T1000 (cell line): ENCODE results near the gene CDCA5.
A peak's percentile ranks its signal among the peaks of the same experiment; 100 is the strongest.
"Not testable (repeated sequence)": the region's sequence is repeated elsewhere in the genome, so short reads cannot be mapped to it uniquely, and the experiment has no call there.

Source experiments
- DNase-seq: peaks from one replicate; lab custom pipeline; 2025; ENCODE audit warnings: mixed read lengths; lab: John Stamatoyannopoulos, UW

CDCA5 gene

GRCh38 chr11:65118891-65119669 lies 35.2 kb upstream of the CDCA5 start:
- DNase-seq: not testable (repeated sequence)

- no peak for DNase-seq
These were observed 34.4 kb upstream of the CDCA5 start for GRCh38 chr11:65118097-65118837.

DNA sequence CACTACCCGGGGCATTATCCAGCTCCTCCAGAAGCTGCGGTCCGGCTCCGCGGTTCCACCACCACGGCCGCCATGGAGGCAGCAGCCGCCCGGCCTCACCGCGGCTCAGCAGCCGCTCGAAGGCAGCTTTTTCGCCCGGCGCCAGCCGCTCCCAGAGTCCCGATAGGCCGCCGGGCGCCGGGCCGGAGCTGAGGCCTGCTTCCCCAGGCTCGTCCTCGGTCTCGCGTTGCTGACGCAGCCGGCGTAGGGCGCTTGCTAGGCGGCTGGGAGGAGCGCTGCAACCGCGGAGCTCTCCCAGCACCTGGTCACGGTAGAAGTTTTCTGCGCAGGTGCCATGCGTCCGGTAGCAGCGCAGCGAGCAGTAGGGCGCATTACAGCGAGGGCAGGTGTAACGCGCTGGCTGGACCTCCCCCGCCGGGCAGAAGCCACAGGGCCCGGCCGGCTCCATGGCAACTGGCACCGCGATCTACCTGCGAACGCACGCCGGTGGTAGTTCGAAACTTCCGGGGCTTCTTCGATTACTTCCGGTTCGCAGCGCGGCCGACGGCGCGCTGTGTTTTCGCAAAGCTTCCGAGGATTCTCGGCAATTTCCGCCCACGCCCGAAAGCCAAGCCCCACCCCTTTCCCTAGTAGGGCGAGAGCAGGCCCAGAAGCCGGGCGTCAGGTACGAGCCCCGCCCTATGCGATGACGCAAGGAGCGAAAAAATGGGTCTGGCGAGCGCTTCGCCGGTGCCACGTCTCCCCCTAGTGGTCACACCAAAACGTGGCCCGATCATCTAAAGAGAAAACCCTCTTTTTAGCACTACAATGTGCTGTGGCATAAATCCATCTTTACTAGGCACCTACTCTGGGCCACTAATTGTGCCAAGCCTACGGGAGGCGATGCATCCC lies 33.6 kb upstream of the CDCA5 start, which contains the start of gene ZNHIT2:
TSS of gene ZNHIT2 (minus strand) at position 496 of the 891 bp plus-strand sequence. CDS start at position 448, 48 bp downstream.
- DNase-seq: peak; percentile 99

DNA sequence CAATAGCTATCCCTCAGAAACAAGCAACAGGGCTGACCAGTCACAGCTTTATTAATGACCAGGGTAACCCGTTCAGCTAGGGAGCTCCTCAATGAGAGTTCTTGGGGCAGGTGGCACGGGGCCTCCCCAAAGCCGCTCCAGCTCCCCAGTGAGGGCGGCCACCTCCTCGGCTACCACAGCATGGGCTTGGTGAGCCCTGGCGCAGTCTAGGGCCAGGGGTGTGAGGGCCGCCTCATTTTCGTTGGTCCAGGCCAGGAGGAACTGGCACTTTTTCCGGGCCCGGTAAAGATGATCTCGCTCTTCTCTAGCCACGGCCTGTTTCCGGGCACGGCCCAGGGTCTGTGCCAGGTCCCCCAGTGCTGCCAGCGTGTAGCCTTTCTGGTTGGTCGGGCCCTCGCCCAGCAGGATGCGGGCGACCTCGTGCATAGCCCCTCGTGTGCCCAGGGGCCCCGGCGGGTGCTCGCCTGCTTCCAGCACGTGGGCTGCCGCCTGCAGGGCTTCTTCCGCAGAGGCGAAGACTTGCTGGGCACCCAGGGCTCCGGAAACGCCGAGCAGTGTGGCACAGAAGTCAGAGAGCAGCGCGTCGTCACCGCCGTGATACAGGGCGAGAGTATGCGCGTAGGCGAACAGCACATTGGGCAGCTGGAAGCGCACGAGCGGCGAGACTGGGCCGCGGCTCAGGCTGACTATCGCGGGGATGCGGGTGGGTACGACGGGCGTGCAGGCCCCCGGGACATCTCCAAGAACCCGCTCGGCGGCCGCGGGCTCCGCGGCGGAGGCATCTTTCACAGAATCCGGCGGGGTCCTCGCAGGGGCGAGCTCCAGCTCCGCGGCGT lies 32.7 kb upstream of the CDCA5 start:
- no peak for DNase-seq

- DNase-seq: no peak
These were observed 31.7 kb upstream of the CDCA5 start for GRCh38 chr11:65115361-65116082.

DNA sequence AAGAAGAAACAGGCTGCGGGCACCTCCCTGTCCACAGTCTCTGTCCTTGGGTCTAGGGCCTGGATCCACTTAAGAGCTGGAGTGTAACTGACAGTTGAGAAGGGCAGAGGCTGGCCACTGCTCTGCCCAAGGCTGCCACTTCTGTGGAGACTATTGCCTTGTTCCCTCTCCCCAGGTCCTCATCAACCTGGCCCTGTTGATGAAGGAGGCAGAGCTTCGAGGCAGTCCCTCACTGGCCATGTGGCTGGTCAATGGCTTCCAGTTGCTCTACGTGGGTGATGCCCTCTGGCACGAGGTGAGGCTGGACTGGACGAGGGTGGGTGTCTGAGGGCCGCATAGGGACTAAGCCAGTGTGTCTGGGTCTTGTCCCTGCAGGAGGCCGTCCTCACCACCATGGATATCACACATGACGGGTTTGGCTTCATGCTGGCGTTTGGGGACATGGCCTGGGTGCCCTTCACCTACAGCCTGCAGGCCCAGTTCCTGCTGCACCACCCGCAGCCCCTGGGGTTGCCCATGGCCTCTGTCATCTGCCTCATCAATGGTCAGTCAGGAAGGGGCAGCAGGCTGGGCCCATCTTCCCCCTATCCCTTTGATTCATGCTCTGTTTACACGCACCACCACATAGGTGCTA lies 30.8 kb upstream of the CDCA5 start:
- no peak for DNase-seq

DNA sequence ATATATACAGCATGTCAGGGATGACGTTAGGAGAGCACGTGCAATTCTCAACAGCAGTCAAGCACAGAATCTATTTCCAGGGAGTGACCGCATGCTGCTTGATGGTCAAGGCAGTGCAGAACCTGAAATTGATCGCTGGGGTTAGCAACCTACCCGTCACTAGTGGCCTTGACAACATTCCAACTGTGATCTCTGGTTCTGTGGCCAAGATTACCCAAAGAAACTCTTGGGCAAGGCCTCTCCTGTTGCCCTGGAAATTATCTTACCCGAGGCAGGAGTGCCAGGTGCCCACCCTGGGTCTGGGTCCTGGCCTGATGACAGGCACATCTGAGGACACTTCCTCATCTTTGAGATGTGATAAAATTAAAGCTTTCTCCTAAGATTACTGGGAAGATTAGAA lies 30.0 kb upstream of the CDCA5 start:
- DNase-seq: no peak

DNA sequence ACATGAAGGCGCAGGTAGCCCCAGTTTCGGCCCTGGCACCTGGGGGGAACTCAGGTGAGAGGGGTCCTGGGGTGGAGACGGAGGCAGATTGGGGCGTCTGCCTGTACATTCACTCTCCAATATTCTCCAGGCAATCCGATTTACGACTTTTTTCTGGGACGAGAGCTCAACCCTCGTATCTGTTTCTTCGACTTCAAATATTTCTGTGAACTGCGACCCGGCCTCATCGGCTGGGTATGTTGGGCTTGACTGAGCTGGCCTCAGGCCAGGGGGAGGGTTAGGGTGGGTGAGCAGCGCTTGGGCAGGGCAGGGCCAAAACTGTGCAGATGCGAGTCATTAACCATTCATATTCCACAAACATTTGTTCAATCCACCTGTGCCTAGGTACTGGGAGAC lies 29.5 kb upstream of the CDCA5 start:
- DNase-seq: no peak

DNA sequence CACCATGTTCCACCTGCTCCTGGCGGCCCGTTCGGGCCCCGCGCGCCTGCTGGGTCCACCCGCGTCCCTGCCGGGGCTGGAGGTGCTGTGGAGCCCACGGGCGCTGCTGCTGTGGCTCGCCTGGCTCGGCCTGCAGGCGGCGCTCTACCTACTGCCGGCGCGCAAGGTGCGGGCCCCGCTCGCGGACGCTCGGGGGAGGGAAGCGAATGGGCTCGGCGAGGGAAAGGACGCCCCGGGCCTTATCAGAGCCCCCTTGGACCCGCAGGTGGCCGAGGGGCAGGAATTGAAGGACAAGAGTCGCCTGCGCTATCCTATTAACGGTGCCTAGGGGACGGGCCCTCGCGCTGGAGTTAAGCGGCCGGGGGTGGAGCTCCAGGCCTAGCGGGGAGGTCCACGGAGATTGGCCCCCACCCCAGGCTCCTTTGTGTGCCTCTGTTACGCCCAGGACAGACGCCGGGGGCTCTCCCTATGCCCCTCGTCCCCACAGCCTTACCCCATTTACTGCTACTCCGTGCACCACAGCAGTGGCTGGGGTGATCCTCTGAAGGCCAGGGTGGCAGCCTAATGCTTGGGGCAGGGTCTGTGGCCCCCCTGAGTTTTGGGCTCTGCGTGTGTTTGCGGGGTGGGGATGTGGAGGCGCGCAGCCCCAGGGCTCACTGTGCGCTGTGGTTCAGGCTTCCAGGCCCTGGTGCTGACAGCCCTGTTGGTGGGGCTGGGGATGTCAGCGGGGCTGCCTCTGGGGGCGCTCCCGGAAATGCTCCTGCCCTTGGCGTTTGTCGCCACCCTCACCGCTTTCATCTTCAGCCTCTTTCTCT lies 28.9 kb upstream of the CDCA5 start:
- DNase-seq: no peak

- DNase-seq: peak; percentile 84
These were observed 28.1 kb upstream of the CDCA5 start, which contains the start of gene TM7SF2 for GRCh38 chr11:65111744-65112545. Gene TM7SF2, plus strand, starts transcription at chr11:65111872. Its CDS starts 144 bp downstream, at chr11:65112016.

- DNase-seq: no peak
These were observed 27.4 kb upstream of the CDCA5 start for GRCh38 chr11:65111159-65111743.

GRCh38 chr11:65110354-65110861 lies 26.6 kb upstream of the CDCA5 start:
- peak; percentile 87 for DNase-seq

- no peak for DNase-seq
These were observed 25.7 kb upstream of the CDCA5 start for GRCh38 chr11:65109231-65110198.

DNA sequence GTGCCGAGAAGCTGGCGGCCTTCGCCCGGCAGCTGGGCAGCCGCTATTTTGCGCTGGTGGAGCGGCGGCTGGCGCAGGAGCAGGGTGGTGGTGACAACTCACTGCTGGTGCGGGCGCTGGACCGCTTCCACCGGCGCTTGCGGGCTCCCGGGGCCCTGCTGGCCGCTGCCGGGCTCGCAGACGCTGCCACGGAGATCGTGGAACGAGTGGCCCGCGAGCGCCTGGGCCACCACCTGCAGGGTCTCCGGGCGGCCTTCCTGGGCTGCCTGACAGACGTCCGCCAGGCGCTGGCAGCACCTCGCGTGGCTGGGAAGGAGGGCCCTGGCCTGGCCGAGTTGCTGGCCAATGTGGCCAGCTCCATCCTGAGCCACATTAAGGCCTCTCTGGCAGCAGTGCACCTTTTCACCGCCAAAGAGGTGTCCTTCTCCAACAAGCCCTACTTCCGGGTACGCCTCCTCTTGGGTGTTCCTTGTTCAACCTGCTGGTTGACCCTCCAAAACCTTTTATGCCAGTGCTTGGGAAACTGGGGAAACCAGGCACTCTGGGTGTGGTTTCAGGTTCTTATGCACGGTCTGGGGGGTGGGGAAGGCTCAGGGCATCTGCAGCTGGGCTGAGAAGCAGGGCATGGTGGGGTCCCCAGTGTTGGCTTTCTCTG lies 24.8 kb upstream of the CDCA5 start:
- DNase-seq: no peak

DNA sequence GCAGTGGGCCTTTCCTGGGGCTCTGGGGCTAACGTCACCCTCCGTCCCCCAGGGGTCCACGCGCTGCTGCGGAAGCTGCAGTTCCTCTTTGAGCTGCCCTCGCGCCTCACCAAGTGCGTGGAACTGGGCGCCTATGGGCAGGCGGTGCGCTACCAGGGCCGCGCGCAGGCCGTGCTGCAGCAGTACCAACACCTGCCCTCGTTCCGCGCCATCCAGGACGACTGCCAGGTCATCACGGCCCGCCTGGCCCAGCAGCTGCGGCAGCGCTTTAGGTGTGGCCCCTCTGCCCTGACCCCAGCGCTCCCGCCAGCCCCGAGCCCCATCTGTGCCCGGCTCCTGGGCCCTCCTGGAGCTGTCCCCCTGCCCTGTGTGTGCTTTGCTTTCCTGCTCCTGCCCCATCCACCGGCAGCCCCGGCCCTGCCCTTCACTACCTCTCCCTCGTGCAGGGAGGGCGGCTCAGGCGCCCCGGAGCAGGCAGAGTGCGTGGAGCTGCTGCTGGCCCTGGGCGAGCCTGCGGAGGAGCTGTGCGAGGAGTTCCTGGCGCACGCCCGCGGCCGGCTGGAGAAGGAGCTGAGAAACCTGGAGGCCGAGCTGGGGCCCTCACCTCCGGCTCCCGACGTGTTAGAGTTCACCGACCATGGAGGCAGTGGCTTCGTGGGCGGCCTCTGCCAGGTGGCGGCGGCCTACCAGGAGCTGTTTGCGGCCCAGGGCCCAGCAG lies 24.1 kb upstream of the CDCA5 start:
- no peak for DNase-seq
